Medulla oblongata (tissue), 1 donor: Measurements from ENCODE around the gene RBMS3.

ENCODE experiments used
- DNase-seq: peaks from one replicate; pipeline ENCODE4 v3.0.0-alpha.2; 2015; ENCODE audit errors: extremely low spot score

Gene RBMS3

GRCh38 chr3:29887451-29887850 lies 606.6 kb downstream of the RBMS3 start:
- DNase-seq = no peak

- no peak for DNase-seq
Measured at GRCh38 chr3:29889215-29889614, 608.3 kb downstream of the RBMS3 start.

GRCh38 chr3:29890801-29891200 lies 609.9 kb downstream of the RBMS3 start:
- no peak for DNase-seq

GRCh38 chr3:29892976-29893554 lies 612.2 kb downstream of the RBMS3 start:
- DNase-seq = no peak

GRCh38 chr3:29896856-29897255 lies 616.0 kb downstream of the RBMS3 start:
- no peak for DNase-seq

- no peak for DNase-seq
Measured at GRCh38 chr3:29898171-29898965, 617.5 kb downstream of the RBMS3 start.

- DNase-seq = no peak
Measured at GRCh38 chr3:29899021-29899420, 618.1 kb downstream of the RBMS3 start.

- DNase-seq = no peak
Measured at GRCh38 chr3:29901097-29901496, 620.2 kb downstream of the RBMS3 start.

GRCh38 chr3:29903600-29903999 lies 622.7 kb downstream of the RBMS3 start:
- no peak for DNase-seq

GRCh38 chr3:29906906-29907305 lies 626.0 kb downstream of the RBMS3 start:
- no peak for DNase-seq

GRCh38 chr3:29912600-29913288 lies 631.9 kb downstream of the RBMS3 start:
- no peak for DNase-seq

- no peak for DNase-seq
Measured at GRCh38 chr3:29914861-29915524, 634.1 kb downstream of the RBMS3 start.

GRCh38 chr3:29919571-29919970 lies 638.7 kb downstream of the RBMS3 start:
- DNase-seq = no peak

- DNase-seq = no peak
Measured at GRCh38 chr3:29922992-29923746, 642.3 kb downstream of the RBMS3 start.

- no peak for DNase-seq
Measured at GRCh38 chr3:29924783-29925561, 644.1 kb downstream of the RBMS3 start.

GRCh38 chr3:29926378-29926777 lies 645.5 kb downstream of the RBMS3 start:
- no peak for DNase-seq

- no peak for DNase-seq
Measured at GRCh38 chr3:29932696-29933325, 651.9 kb downstream of the RBMS3 start.

GRCh38 chr3:29933802-29934490 lies 653.1 kb downstream of the RBMS3 start:
- DNase-seq = no peak

- no peak for DNase-seq
Measured at GRCh38 chr3:29934751-29935150, 653.9 kb downstream of the RBMS3 start.

- no peak for DNase-seq
Measured at GRCh38 chr3:29936054-29936453, 655.2 kb downstream of the RBMS3 start.
